DMS53 treated with DMSO at 0.1 percent for 48 hours (cell line): Measurements from ENCODE around the gene TMEM258.

ENCODE experiments used
- DNase-seq: peaks from one replicate; lab custom pipeline; 2025; ENCODE audit not compliant: unreplicated experiment; lab: John Stamatoyannopoulos, UW

TMEM258 gene

DNA sequence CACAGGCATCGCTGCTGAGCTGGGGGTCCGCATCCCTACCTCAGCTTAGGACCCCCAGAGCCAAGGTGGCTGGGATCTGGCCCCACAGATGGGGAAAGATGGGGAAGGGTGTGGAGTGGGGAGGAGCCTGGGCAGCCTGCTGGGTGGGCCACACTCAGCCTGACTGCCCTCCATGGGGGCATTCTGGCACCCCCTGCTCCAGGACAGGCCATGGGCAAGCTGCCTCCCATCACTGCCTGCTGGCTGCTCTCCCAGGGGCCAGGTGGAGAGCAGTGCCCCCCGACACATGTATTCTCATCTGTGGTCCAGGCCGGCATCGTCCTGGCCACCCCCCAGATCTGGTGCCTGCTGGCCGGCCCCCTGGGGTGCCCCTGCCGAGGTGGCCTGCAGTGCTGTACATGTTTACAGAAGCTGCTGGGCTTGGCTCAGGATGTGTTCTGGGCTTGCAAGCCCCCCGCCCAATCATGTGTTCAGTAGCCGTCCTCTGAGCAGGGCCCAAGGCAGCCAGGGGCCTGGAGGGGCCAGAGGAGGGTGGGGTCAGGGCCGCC is 47.7 kb downstream of the TMEM258 start:
- no peak for DNase-seq

DNA sequence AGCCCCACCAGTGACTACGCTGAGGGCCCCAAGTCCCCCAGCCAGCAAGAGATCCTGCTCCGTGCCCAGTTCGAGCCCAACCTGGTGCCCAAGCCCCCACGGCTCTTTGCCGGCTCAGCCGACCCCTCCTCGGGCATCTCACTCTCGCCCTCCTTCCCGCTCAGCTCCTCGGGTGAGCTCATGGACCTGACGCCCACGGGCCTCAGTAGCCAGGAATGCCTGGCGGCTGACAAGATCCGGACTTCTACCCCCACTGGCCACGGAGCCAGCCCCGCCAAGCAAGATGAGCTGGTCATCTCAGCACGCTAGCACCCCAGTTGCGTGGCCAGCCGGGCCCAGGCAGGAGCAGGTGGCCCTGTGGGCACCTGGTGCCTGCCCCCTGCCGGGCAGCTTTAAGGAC is 48.2 kb downstream of the TMEM258 start:
- DNase-seq = no peak

DNA sequence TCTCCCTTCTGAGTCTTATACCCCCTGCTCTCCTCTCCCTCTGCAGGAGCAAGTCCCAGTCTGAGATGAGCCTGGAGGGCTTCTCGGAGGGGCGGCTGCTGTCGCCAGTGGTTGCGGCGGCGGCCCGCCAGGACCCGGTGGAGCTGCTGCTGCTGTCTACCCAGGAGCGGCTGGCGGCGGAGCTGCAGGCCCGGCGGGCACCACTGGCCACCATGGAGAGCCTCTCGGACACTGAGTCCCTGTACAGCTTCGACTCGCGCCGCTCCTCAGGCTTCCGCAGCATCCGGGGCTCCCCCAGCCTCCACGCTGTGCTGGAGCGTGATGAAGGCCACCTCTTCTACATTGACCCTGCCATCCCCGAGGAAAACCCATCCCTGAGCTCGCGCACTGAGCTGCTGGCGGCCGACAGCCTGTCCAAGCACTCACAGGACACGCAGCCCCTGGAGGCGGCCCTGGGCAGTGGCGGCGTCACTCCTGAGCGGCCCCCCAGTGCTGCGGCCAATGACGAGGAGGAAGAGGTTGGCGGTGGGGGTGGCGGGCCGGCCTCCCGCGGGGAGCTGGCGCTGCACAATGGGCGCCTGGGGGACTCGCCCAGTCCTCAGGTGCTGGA is 48.8 kb downstream of the TMEM258 start:
- DNase-seq = no peak

DNA sequence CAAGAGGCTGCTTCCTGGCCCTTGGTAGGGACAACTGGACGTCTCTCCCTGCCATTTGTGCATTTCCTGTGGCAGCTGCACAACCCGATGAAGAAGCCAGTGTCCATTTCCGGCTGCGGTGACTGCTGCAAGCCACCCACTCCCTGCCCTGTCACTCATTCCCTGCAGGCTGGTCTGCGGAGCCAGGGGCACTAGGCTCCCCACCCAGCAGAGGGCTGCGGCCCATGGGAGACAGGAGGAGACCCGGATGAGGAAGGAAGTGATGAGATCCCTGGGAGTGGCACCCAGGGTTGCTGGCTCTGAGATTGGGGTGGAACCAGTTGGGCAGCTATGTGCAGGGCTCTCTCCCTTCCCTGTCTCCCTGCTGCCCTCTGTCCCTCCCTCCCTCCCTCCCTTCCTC is 50.0 kb downstream of the TMEM258 start:
- no peak for DNase-seq

DNA sequence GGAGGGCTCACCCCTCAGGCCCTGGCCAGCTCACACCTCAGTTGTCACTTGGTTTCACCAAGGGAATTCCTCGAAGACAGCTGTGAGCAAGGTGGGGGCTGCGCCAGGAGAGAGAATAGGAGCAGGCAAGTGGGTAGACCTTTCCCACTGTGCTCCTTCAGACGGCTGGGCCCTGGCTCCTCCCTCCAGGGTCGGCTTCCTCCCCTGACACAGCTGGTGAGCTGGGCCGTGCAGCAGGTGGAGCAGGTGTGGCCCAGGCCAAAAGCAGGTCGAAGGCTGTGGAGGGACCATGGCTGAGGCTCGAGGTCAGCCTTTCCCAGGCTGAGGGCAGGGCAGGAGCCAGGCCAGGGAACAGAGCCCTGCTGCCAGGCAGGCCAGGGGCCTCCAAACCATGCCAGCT is 52.4 kb downstream of the TMEM258 start:
- no peak for DNase-seq

DNA sequence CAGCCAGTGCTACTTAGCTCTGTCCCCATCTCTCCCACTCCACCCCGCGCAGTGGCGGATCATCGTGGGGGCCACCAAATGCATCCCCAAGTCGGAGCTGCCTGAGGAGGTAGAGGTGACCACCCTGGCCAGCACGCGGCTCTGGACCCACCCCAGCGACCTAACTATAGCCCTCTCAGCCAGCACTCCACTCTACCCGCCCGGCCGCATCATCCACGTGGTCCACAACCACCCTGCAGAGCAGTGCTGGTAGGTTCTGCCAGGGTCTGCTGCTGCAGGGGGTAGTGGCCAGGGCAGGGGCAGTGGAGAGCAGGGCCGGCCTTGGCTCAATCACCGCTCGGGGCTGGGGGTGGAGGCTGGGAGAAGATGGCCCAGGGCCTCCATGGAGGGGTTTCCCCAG is 53.0 kb downstream of the TMEM258 start:
- DNase-seq = no peak
